Measurements from ENCODE around the gene FAM168A.

FAM168A gene

GRCh38 chr11:73458201-73458600 is 139.7 kb downstream of the FAM168A start:
- no peak for ATAC-seq
- TF ChIP-seq ZNF565 (CRISPR knock-in tag; conservative IDR thresholded peaks at IDR 0.05; ENCODE audit: low read depth) (no peak), CSDC2 (CRISPR knock-in tag; IDR thresholded peaks at IDR 0.05) (no peak), TCF4 (CRISPR knock-in tag; IDR thresholded peaks at IDR 0.05; ENCODE audit: borderline replicate concordance) (no peak), ESRRG (CRISPR knock-in tag; IDR thresholded peaks at IDR 0.05) (no peak), ZFP3 (CRISPR knock-in tag; IDR thresholded peaks at IDR 0.05) (no peak), CREB5 (CRISPR knock-in tag; IDR thresholded peaks at IDR 0.05; ENCODE audit: low read depth) (no peak), PATZ1 (CRISPR knock-in tag; IDR thresholded peaks at IDR 0.05; ENCODE audit: borderline replicate concordance) (no peak), TSHZ2 (CRISPR knock-in tag; IDR thresholded peaks at IDR 0.05) (no peak), GLIS3 (CRISPR knock-in tag; IDR thresholded peaks at IDR 0.05) (no peak), RARB (CRISPR knock-in tag; IDR thresholded peaks at IDR 0.05) (no peak)

DNA sequence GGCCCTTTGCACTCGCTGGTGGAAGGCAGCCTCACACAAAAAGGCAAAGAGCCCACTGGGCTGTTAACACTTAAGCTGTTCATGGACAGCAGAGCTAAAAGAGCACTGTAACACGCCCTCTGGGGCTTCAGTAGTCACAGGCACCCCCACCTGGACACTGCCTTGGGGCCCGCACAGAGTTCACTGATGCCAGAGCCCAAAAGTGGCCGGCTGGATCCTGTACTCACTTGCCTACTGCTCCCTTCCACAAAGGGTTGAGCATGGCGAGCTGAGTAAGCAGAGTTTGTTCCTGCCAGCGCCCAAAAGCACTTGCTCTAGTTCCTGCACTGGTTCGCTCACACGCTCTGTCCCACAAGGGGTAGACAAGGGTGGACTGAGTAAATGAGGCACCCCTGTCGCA is 142.9 kb downstream of the FAM168A start:
- TF ChIP-seq CSRNP3 (CRISPR knock-in tag; IDR thresholded peaks at IDR 0.05) (no peak), ZNF8 (CRISPR knock-in tag; IDR thresholded peaks at IDR 0.05) (no peak), ISL1 (CRISPR knock-in tag; IDR thresholded peaks at IDR 0.05) (no peak), TCF4 (CRISPR knock-in tag; IDR thresholded peaks at IDR 0.05; ENCODE audit: borderline replicate concordance) (no peak), ZC3H10 (CRISPR knock-in tag; IDR thresholded peaks at IDR 0.05) (no peak), OSR1 (CRISPR knock-in tag; IDR thresholded peaks at IDR 0.05) (no peak), ZNF70 (CRISPR knock-in tag; IDR thresholded peaks at IDR 0.05) (no peak), GLIS3 (CRISPR knock-in tag; IDR thresholded peaks at IDR 0.05) (no peak), ZFP3 (CRISPR knock-in tag; IDR thresholded peaks at IDR 0.05) (no peak), TOX (CRISPR knock-in tag; IDR thresholded peaks at IDR 0.05; ENCODE audit: borderline replicate concordance) (no peak), BACH2 (CRISPR knock-in tag; IDR thresholded peaks at IDR 0.05; ENCODE audit: borderline replicate concordance) (no peak), CSDC2 (CRISPR knock-in tag; IDR thresholded peaks at IDR 0.05) (no peak)
- ATAC-seq, result no peak

DNA sequence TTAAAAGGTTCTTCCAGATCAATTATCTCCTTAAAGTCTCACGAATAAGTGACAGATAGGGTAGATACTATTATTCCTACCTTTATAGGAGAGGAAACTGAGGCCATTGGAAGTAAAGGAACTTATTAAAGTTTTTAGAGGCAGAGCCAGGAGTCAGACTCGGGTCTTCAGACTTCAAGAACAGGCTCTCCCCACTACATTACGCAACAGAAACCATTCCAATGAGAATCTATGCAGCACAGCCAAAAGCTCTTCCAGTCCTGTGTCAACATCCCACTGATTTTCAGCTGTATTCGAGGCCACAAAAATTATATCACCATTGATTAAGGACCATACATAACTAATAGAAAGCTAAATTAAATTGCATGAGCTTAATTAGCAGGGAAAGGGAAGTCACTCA is 144.3 kb downstream of the FAM168A start:
- ATAC-seq, result no peak
- TF ChIP-seq ZNF565 (CRISPR knock-in tag; conservative IDR thresholded peaks at IDR 0.05; ENCODE audit: low read depth) (no peak), CREB5 (CRISPR knock-in tag; IDR thresholded peaks at IDR 0.05; ENCODE audit: low read depth) (no peak), TSHZ2 (CRISPR knock-in tag; IDR thresholded peaks at IDR 0.05) (no peak), ZFP30 (CRISPR knock-in tag; IDR thresholded peaks at IDR 0.05) (no peak), SNAI2 (CRISPR knock-in tag; IDR thresholded peaks at IDR 0.05) (no peak), PATZ1 (CRISPR knock-in tag; IDR thresholded peaks at IDR 0.05; ENCODE audit: borderline replicate concordance) (no peak), ZC3H10 (CRISPR knock-in tag; IDR thresholded peaks at IDR 0.05) (no peak), POU6F1 (CRISPR knock-in tag; IDR thresholded peaks at IDR 0.05; ENCODE audit: borderline replicate concordance, low read depth) (no peak), RARB (CRISPR knock-in tag; IDR thresholded peaks at IDR 0.05) (no peak), CSDC2 (CRISPR knock-in tag; IDR thresholded peaks at IDR 0.05) (no peak), ARNTL (CRISPR knock-in tag; IDR thresholded peaks at IDR 0.05; ENCODE audit: borderline replicate concordance, low read depth) (no peak), ZNF8 (CRISPR knock-in tag; IDR thresholded peaks at IDR 0.05) (no peak), OSR1 (CRISPR knock-in tag; IDR thresholded peaks at IDR 0.05) (no peak), ZFP3 (CRISPR knock-in tag; IDR thresholded peaks at IDR 0.05) (no peak), TCF4 (CRISPR knock-in tag; IDR thresholded peaks at IDR 0.05; ENCODE audit: borderline replicate concordance) (no peak)
